ENCODE measurements around the gene CLK4. TPM values are rescaled to one million over a fixed set of nuclear protein-coding genes. Genes with fewer than 3 reads are reported as not detected.

Gene CLK4
- total RNA-seq, 4 donors from 2014 or later = 11.4 to 36.7 (median 14.3) TPM

DNA sequence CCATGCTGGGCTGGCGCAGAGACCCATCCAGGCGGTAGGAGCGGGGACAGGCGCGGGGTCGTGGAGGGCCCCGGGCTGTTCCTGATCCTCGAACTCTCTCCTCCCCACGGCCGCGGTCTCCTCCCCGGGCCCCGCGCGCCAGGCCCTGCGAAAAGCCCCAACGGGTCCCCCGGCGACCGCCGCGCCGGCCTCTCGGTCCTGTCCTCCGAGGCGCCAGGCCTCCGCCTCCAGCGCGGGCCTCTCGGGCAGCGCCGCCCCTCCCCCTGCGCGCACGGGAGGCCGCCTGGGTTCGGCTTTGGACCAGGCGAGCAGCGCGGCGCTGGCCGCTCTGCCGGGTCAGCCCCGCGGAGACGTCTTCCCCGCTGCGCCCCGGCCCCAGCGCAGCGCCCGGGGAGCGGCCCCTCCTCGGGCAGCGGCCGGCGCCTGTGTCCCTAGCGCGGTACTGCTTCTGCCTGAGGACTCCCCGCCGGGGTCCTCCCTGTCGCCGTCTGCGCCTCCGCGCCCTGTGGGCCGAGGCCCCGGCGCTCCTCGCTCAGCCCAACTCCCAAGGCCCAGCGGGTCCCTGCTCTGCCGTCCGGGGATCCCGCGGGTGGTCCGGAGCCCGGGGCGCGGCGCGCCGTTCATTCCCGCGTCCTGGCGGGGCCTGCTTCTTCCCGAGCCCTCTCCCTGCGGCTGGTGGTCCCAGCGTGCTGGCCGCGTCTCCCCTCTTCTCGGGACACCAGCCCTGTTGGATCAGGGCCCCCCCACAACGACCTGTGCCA is 50.1 kb downstream of the CLK4 start:
- Histone ChIP-seq H3K36me3 (no peaks in the 10 kb centered on the region), H3K4me1 (no peaks in the 10 kb centered on the region), H3K27me3 (peaks cover 21 to 25% (median 23%) of the 10 kb centered on the region in 3 donors), H3K27ac (peak overlapping the region in 1 of 4 donors; percentile 26), H3K4me3 (peak overlapping the region in 3 of 4 donors; percentile 30 to 31 (median 30)), H3K9me3 (no peaks in the 10 kb centered on the region)
- ATAC-seq (no peak), DNase-seq (no peak)
- intact Hi-C loops (cut with DNase I; ENCODE audit: low total_unique reads) = no loop called here
- in situ Hi-C loops (cut with MboI; ENCODE audit: low sequenced_read_pairs in 4 of 4) = no loop called here
- TF ChIP-seq, protein P1, sequence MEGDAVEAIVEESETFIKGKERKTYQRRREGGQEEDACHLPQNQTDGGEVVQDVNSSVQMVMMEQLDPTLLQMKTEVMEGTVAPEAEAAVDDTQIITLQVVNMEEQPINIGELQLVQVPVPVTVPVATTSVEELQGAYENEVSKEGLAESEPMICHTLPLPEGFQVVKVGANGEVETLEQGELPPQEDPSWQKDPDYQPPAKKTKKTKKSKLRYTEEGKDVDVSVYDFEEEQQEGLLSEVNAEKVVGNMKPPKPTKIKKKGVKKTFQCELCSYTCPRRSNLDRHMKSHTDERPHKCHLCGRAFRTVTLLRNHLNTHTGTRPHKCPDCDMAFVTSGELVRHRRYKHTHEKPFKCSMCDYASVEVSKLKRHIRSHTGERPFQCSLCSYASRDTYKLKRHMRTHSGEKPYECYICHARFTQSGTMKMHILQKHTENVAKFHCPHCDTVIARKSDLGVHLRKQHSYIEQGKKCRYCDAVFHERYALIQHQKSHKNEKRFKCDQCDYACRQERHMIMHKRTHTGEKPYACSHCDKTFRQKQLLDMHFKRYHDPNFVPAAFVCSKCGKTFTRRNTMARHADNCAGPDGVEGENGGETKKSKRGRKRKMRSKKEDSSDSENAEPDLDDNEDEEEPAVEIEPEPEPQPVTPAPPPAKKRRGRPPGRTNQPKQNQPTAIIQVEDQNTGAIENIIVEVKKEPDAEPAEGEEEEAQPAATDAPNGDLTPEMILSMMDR (IDR thresholded peaks at IDR 0.05 in 4 of 5, conservative IDR thresholded peaks at IDR 0.05 in 1 of 5) = no peak
- TF ChIP-seq POLR2A (IDR thresholded peaks at IDR 0.05) = no peak

- Histone ChIP-seq H3K36me3 (no peaks in the 10 kb centered on the region), H3K27me3 (peaks cover 16 to 25% (median 23%) of the 10 kb centered on the region in 3 donors), H3K9me3 (no peaks in the 10 kb centered on the region), H3K4me1 (no peaks in the 10 kb centered on the region), H3K27ac (no peak overlapping the region), H3K4me3 (no peak overlapping the region)
- TF ChIP-seq, protein P1 (IDR thresholded peaks at IDR 0.05 in 4 of 5, conservative IDR thresholded peaks at IDR 0.05 in 1 of 5) = no peak
- TF ChIP-seq POLR2A (IDR thresholded peaks at IDR 0.05) = no peak
- in situ Hi-C loops (cut with MboI; ENCODE audit: low sequenced_read_pairs in 4 of 4) = no loop called here
- intact Hi-C loops (cut with DNase I; ENCODE audit: low total_unique reads) = no loop called here
- DNase-seq (no peak), ATAC-seq (no peak)
Observed at GRCh38 chr5:178573216-178573615, 53.6 kb downstream of the CLK4 start.

- Histone ChIP-seq H3K4me3 (no peak overlapping the region), H3K4me1 (no peaks in the 10 kb centered on the region), H3K27me3 (peaks cover 15 to 23% (median 22%) of the 10 kb centered on the region in 3 donors), H3K27ac (no peak overlapping the region), H3K36me3 (no peaks in the 10 kb centered on the region), H3K9me3 (no peaks in the 10 kb centered on the region)
- TF ChIP-seq, protein P1 (IDR thresholded peaks at IDR 0.05 in 4 of 5, conservative IDR thresholded peaks at IDR 0.05 in 1 of 5) = no peak
- TF ChIP-seq POLR2A (IDR thresholded peaks at IDR 0.05) = no peak
- DNase-seq = no peak
- intact Hi-C loops (cut with DNase I; ENCODE audit: low total_unique reads) (no loop called here), in situ Hi-C loops (cut with MboI; ENCODE audit: low sequenced_read_pairs in 4 of 4) (no loop called here)
- no peak for ATAC-seq
Observed at GRCh38 chr5:178572617-178573016, 54.2 kb downstream of the CLK4 start.

DNA sequence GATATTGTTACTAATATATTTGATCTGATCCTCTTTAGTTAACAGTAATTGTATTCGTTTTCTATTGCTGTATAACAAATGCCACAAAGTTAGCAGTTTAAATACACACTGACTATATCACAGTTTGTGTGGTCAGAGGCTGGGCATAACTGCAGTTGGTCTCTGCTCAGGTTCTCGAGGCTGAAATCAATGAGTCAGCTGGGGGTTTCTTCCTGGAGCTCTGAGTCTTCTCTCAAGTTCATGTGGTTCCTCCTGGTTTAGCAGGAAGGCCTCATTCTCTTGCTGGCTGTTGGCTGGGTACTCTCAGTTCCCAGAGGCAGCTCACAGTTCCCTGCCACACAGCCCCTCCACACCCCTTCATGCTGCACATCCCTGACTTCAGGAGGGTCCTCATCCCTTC is 57.4 kb downstream of the CLK4 start:
- in situ Hi-C loops (cut with MboI; ENCODE audit: low sequenced_read_pairs in 4 of 4) = loop anchor here in 1 of 4 donors (10.0 kb wide), 1 partner anchor 285 kb away; no protein-coding TSS in a partner anchor
- no peak overlapping the region for H3K4me3 ChIP-seq
- DNase-seq (no peak), ATAC-seq (no peak)
- H3K36me3 ChIP-seq = no peaks in the 10 kb centered on the region
- peaks cover 0 to 3% (median 0%) of the 10 kb centered on the region in 3 donors for H3K27me3 ChIP-seq
- H3K4me1 ChIP-seq = no peaks in the 10 kb centered on the region
- H3K9me3 ChIP-seq = no peaks in the 10 kb centered on the region
- no peak overlapping the region for H3K27ac ChIP-seq
- intact Hi-C loops (cut with DNase I; ENCODE audit: low total_unique reads) = no loop called here
- no peak for TF ChIP-seq POLR2A (IDR thresholded peaks at IDR 0.05)
- TF ChIP-seq, protein P1 (IDR thresholded peaks at IDR 0.05 in 4 of 5, conservative IDR thresholded peaks at IDR 0.05 in 1 of 5) = no peak

All from gastrocnemius medialis (tissue), 4 donors.